HG03108 (cell line): Measurements from ENCODE around the gene KRTAP5-8.
"Not testable (repeated sequence)": the region's sequence is repeated elsewhere in the genome, so short reads cannot be mapped to it uniquely, and the experiment has no call there.

Experiments
- ATAC-seq: cut with Tn5 transposase; IDR thresholded peaks from one replicate; pipeline ENCODE4 v1.9.1; 2021; ENCODE audit warnings: moderate library complexity; ENCODE audit not compliant: unreplicated experiment

The KRTAP5-8 gene

DNA sequence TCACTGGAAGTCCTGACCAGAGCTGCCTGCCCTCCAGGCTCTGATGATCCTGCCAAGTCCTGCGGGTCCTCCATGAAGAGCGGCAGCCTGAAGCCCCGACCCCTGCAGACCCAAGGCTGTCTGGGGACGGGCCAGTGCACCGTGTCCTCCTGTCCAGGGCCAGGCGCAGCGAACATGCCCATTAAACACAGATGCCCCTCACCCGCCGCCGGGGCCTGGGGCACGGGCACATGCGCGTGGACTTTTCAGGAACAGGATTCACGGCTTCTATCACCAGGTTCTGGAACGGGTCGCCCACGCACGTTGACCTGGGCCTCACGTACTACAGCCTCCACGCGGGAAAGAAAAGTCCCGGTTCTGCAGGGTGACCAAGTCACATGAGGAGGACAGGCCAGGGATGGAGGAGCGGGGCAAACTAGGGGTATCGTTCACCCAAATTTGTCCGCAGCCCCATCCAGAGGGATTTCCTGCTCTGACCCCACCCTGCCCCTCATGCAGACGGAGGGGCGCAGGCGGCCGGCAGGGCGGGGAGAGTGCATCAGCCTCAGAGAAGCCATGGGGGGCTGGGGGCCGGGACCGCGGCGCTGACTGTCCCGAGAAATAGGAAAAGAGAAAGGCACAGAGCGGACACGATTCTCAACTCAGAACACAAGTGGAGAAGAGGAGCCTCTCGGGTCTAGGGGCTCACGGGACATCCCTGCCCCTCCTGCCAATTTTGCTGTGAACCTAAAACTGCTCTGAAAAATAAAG lies 33.5 kb downstream of the KRTAP5-8 start:
- ATAC-seq: not testable (repeated sequence)

GRCh38 chr11:71572811-71573210 lies 35.0 kb downstream of the KRTAP5-8 start:
- no peak for ATAC-seq

DNA sequence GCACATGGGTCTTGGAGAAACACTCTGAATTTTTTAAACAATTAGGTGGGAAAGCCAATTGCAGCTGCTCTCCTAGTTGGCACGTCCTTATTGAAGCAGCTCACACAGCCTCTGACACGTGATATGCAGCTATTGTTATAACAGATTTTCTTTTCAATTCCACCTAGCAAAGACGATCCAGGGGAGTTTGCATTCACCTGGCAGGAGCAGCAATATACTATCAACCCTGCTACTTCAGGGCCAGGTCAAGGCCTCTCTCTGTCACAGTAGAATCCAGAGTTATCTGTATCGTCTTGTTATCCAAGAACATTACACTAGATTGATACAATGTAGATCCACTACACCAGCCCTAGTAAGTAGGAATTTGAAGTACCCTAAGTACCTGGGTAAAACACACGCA lies 36.6 kb downstream of the KRTAP5-8 start:
- no peak for ATAC-seq

DNA sequence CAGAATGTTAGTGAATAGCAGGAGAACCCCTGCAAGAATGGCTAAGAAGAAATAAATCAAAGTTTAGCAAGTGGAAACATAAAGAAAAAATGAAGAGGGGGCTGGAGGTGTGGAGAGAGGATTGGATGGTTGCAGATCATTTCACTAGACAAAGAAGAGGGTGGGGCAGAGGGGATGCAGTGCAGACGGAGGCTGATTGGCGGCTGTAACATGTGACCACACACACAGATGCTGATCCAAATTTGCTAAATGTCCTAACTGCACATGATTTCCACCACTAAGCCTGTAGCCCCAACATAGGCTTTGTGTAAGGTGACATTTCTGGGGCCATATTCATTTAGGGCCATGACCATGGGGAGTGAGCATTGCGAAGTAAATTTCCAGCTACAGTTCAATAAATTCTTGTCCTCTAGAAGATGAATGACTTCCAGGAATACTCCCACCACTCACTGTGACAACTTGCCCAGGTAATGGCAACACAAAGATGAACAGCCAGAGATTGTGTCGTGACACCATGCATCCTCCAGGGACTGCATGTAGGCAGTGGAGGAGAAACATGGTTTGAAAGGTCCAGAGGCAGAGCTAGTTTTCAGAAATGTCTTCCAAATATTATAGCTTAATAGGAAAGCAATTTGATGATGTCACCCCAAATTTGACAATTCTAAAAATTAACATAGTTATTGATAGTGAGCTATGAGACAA lies 38.0 kb downstream of the KRTAP5-8 start:
- ATAC-seq: no peak

DNA sequence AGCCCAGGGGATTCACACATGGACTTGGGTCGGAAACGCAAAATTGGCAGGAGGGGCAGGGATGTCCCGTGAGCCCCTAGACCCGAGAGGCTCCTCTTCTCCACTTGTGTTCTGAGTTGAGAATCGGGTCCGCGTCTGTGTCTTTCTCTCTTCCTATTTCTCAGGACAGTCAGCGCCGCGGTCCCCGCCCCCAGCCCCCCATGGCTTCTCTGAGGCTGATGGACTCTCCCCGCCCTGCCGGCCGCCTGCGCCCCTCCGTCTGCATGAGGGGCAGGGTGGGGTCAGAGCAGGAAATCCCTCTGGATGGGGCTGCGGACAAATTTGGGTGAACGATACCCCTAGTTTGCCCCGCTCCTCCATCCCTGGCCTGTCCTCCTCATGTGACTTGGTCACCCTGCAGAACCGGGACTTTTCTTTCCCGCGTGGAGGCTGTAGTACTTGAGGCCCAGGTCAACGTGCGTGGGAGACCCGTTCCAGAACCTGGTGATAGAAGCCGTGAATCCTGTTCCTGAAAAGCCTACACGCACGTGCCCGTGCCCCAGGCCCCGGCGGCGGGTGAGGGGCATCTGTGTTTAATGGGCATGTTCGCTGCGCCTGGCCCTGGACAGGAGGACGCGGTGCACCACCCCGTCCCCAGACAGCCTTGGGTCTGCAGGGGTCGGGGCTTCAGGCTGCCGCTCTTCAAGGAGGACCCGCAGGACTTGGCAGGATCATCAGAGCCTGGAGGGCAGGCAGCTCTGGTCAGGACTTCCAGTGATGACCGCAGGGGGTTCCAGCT lies 39.1 kb downstream of the KRTAP5-8 start:
- not testable (repeated sequence) for ATAC-seq

DNA sequence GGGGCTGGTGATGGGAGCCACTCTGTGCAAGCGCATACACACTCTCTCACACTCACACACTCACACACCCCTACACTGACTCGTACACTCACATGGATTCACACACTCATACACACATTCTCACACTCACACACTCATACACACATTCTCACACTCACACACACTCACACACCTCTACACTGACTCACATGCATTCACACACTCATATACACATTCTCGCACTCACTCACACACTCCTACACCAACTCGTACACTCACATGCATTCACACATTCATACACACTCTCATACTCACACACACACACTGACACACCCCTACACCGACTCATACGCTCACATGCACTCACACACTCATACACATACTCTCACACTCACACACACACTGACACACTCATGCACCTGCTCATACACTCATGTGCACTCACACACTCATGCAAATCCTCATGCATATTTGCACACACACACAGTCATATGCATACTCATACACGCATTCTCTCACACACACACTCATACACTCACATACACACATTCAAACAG lies 39.7 kb downstream of the KRTAP5-8 start:
- ATAC-seq: no peak

DNA sequence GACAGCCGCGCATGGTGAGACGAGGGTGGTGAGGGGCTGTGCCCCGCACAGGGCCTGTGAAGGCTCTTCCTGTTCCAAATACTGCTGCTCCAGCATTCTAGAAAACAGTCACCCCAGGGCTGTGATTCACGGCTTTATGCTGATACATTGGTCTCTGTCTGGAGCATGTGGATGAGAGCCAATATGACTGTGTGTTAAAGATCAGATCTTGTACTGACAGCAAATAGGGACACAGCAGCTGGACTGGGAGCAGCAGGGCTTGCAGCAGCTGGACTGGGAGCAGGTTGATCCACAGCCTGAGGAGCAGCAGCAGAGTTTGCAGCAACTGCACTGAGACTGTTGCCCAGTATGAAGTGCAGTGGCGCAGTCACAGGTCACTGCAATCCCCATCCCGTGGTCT lies 41.7 kb downstream of the KRTAP5-8 start:
- ATAC-seq: not testable (repeated sequence)

DNA sequence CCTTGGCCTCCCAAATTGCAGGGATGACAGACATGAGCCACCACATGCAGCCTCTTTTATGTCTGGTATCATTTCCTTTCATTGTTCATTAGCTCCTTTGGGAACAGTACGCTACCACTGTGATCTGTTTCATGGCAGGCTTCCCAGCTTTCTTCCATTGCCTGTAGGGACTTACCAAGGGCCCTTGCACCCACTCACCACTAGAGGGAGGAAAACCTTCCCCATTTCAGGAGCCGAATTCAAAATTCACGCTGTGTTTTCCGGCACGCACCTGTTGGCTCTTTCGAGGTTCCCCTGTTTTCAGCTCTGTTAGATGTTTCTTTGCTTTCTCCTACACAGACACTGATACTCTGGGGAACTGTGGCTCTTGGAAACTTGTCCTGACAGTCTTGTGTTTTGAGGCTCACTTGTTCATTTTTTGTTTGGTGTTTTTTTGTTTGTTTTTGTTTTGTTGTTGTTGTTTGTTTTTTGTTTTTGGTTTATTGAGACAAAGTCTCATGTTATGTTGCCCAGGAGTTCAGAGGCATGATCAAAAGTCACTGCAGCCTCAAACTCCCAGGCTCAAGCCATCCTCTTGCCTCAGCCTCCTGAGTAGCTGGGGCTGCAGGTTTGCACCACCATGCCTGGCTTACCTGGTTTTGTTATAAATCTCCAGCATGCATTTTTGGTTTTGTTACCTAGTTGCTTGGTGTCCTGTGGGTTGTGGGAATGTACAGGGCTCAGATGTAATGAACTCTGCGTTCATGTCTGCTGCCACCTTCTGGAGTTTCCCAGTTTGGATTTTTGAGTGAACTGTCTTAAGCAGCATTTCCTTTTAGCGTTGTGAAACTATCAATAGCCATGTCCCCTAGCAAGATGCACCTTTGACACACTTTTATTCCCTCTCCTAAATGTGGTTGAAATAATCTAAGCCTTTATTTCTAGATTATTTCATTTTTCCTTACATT lies 42.5 kb downstream of the KRTAP5-8 start:
- no peak for ATAC-seq

DNA sequence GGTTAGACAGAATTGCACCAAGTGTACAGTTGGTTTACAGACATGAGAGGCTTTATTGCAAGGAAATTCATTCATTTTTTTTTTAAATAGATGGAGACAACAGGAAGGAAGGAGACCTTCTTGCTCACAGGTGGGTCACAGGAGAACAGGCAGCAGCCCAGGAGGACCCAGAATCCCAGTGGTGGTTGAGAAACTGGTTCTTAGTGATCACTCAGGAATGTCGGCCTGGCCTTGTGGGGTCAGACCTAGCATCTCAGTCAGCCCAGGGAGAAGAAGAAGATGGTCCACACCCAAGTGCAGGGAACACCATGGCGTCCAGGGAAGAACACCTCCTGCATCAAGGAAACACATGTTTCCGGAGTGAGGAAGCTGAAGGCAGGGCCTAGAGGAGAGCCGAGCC lies 44.0 kb downstream of the KRTAP5-8 start:
- no peak for ATAC-seq

- ATAC-seq: no peak
Measured at GRCh38 chr11:71582309-71582895, 44.6 kb downstream of the KRTAP5-8 start, which contains the start of gene KRTAP5-11. Gene KRTAP5-11 (minus strand): TSS chr11:71582875. CDS start chr11:71582837, 38 bp downstream.

DNA sequence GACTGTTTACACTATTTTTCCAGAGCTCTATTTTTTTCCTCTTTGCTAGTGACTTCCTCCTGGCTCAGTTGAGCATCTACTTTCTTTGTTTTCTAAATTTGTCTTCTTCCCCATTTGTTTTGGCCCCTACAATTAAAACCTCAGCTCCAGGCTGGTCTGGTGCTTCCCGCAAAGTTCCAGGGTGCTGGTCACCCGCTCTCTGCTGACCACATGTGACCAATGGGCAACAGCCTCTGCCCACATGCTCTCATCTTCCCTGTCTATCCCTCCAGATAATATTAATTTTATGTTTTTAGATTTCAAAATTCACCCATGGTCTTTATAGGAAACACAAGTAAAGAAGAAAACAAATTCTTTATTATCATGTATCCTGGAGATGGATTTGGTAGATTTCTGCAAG lies 45.1 kb downstream of the KRTAP5-8 start:
- ATAC-seq: not testable (repeated sequence)

GRCh38 chr11:71585673-71586072 lies 47.8 kb downstream of the KRTAP5-8 start:
- not testable (repeated sequence) for ATAC-seq

- not testable (repeated sequence) for ATAC-seq
Measured at GRCh38 chr11:71588314-71588713, 50.5 kb downstream of the KRTAP5-8 start.
